HepG2 (cell line): ENCODE results near the gene C4orf46. TPM values are rescaled to one million over a fixed set of nuclear protein-coding genes. Genes with fewer than 3 reads are reported as not detected.
A peak's percentile ranks its signal among the peaks of the same experiment; 100 is the strongest.

Experiments
- CHD2 ChIP-seq: IDR thresholded peaks from 2 replicates; pipeline ENCODE4 v1.6.1; 2011; ENCODE audit warnings: low read depth, low read length, improper control_type of control experiment
- DR1 ChIP-seq: sonication (generic); formaldehyde crosslinking; IDR thresholded peaks from 2 replicates; pipeline ENCODE4 v1.8.0; 2021; ENCODE audit warnings: mild to moderate bottlenecking, missing genetic modification reagents, inconsistent platforms
- ELF1 ChIP-seq: sonication (generic); formaldehyde crosslinking; IDR thresholded peaks from 2 replicates; pipeline ENCODE4 v1.4.0; 2020; ENCODE audit warnings: missing genetic modification reagents
- GZF1 ChIP-seq: sonication (generic); formaldehyde crosslinking; IDR thresholded peaks from 2 replicates; pipeline ENCODE4 v1.5.1; 2020; ENCODE audit warnings: mild to moderate bottlenecking, missing genetic modification reagents
- HDAC2 ChIP-seq: sonication (generic); formaldehyde crosslinking; IDR thresholded peaks from 2 replicates; pipeline ENCODE4 v1.4.0; 2020; ENCODE audit warnings: missing genetic modification reagents
- HES4 ChIP-seq: sonication (generic); formaldehyde crosslinking; IDR thresholded peaks from 2 replicates; pipeline ENCODE4 v1.9.0; 2021; ENCODE audit warnings: mild to moderate bottlenecking, missing genetic modification reagents, borderline replicate concordance
- JUNB ChIP-seq: sonication (generic); formaldehyde crosslinking; IDR thresholded peaks from 2 replicates; pipeline ENCODE4 v1.8.0; 2022; ENCODE audit warnings: missing genetic modification reagents, mild to moderate bottlenecking, borderline replicate concordance
- MEIS1 ChIP-seq: sonication (generic); formaldehyde crosslinking; IDR thresholded peaks from 2 replicates; pipeline ENCODE4 v1.9.0; 2021; ENCODE audit warnings: mild to moderate bottlenecking, missing genetic modification reagents, moderate library complexity, borderline replicate concordance
- MIXL1 ChIP-seq: IDR thresholded peaks from 2 replicates; pipeline ENCODE4 v1.6.1; 2016
- MYC ChIP-seq: sonication (generic); formaldehyde crosslinking; IDR thresholded peaks from 2 replicates; pipeline ENCODE4 v1.9.0; 2021; ENCODE audit warnings: missing genetic modification reagents, borderline replicate concordance
- NPAS2 ChIP-seq: sonication (generic); formaldehyde crosslinking; IDR thresholded peaks from 2 replicates; pipeline ENCODE4 v1.8.0; 2022; ENCODE audit warnings: mild to moderate bottlenecking, missing genetic modification reagents, borderline replicate concordance
- NRL ChIP-seq: sonication (generic); formaldehyde crosslinking; IDR thresholded peaks from 2 replicates; pipeline ENCODE4 v1.5.0; 2020; ENCODE audit warnings: missing genetic modification reagents, mild to moderate bottlenecking, moderate library complexity, borderline replicate concordance
- PLSCR1 ChIP-seq: sonication (generic); formaldehyde crosslinking; IDR thresholded peaks from 2 replicates; pipeline ENCODE4 v1.5.0; 2020; ENCODE audit warnings: missing genetic modification reagents, mild to moderate bottlenecking, borderline replicate concordance
- SMAD3 ChIP-seq: sonication (generic); formaldehyde crosslinking; IDR thresholded peaks from 2 replicates; pipeline ENCODE4 v1.4.0; 2020; ENCODE audit warnings: missing genetic modification reagents
- SP2 ChIP-seq: sonication (generic); formaldehyde crosslinking; IDR thresholded peaks from 2 replicates; pipeline ENCODE4 v1.5.1; 2020; ENCODE audit warnings: mild to moderate bottlenecking, missing genetic modification reagents
- TEAD3 ChIP-seq: optimal IDR thresholded peaks from 2 replicates; pipeline ENCODE3; 2016; ENCODE audit warnings: borderline replicate concordance
- TFDP1 ChIP-seq: IDR thresholded peaks from 2 replicates; pipeline ENCODE4 v1.6.1; 2016; ENCODE audit warnings: missing compliant biosample characterization, missing genetic modification reagents, borderline replicate concordance
- THAP11 ChIP-seq: IDR thresholded peaks from 2 replicates; pipeline ENCODE4 v1.6.1; 2016; ENCODE audit warnings: missing biosample characterization, missing genetic modification reagents
- ZKSCAN8 ChIP-seq: IDR thresholded peaks from 2 replicates; pipeline ENCODE4 v1.6.1; 2016; ENCODE audit warnings: borderline replicate concordance, missing genetic modification reagents, missing compliant biosample characterization
- ZMYM2 ChIP-seq: sonication (generic); formaldehyde crosslinking; IDR thresholded peaks from 2 replicates; pipeline ENCODE4 v1.8.0; 2022; ENCODE audit warnings: mild to moderate bottlenecking, missing genetic modification reagents
- ZNF124 ChIP-seq: sonication (generic); formaldehyde crosslinking; IDR thresholded peaks from 2 replicates; pipeline ENCODE4 v1.4.0; 2020; ENCODE audit warnings: missing genetic modification reagents
- ZNF530 ChIP-seq: sonication (generic); formaldehyde crosslinking; IDR thresholded peaks from 2 replicates; pipeline ENCODE4 v1.5.0; 2020; ENCODE audit warnings: low read depth, mild to moderate bottlenecking, missing genetic modification reagents
- ZNF546 ChIP-seq: sonication (generic); formaldehyde crosslinking; conservative IDR thresholded peaks from 2 replicates; pipeline ENCODE4 v1.8.1; 2023; ENCODE audit warnings: mild to moderate bottlenecking, missing genetic modification reagents
- ZNF678 ChIP-seq: sonication (generic); formaldehyde crosslinking; IDR thresholded peaks from 2 replicates; pipeline ENCODE4 v1.4.0; 2020; ENCODE audit warnings: mild to moderate bottlenecking, missing genetic modification reagents
- ZNF775 ChIP-seq: sonication (generic); formaldehyde crosslinking; IDR thresholded peaks from 2 replicates; pipeline ENCODE4 v1.4.0; 2020; ENCODE audit warnings: missing genetic modification reagents, mild to moderate bottlenecking, moderate library complexity, borderline replicate concordance
- polyA plus RNA-seq, 8 experiments: library from polyadenylated mRNA; depleted of rRNA in 3 of 8; stranded (reverse) in 7 of 8; unstranded in 1 of 8; fragments of >200 nt; fragmentation: Illumina TruSeq in 4 of 8; extraction: Trizol in 4 of 8; gene quantifications; 2 replicates each; pipeline versions ENCODE4 v1.2.1 to v1.2.3, GENCODE V29; 2011 to 2016; ENCODE audit warnings: low read depth in 4 of 8, missing spikeins in 1 of 8, mixed read lengths in 1 of 8; ENCODE audit not compliant: insufficient read depth in 1 of 8
- total RNA-seq, 5 experiments: library from RNA; depleted of rRNA; stranded (reverse); fragments of >200 nt; fragmentation: Illumina TruSeq; extraction: Trizol; gene quantifications; 2 replicates each; pipeline ENCODE4 v1.2.3, GENCODE V29; 2016; ENCODE audit warnings: low read depth in 1 of 5
- TF ChIP-seq, protein P1 (sequence below): sonication (generic); IDR thresholded peaks from 2 replicates; pipeline ENCODE4 v1.6.1; 2016; ENCODE audit warnings: low read depth, borderline replicate concordance
- TF ChIP-seq, protein P2 (sequence below): sonication (generic); formaldehyde crosslinking; IDR thresholded peaks from 2 replicates; pipeline ENCODE4 v1.4.0; 2020; ENCODE audit warnings: missing genetic modification reagents
- TF ChIP-seq, protein P3 (sequence below): sonication (generic); formaldehyde crosslinking; IDR thresholded peaks from 2 replicates; pipeline ENCODE4 v1.8.1; 2023; ENCODE audit warnings: mild to moderate bottlenecking, missing genetic modification reagents, borderline replicate concordance

The C4orf46 gene
- total and polyA plus RNA-seq, 2 of the 13 experiments (the other 11 are each of a cell fraction or from before 2014, with no cell fraction given) = 8.5 to 10.4 TPM

- TF ChIP-seq ELF1 (no peak), MYC (CRISPR knock-in tag) (no peak), NPAS2 (CRISPR knock-in tag) (no peak), ZNF530 (CRISPR knock-in tag) (no peak), ZNF546 (CRISPR knock-in tag) (no peak), HES4 (0 out of 2 replicates have a peak, but pooled peaks have one; percentile 14), NRL (CRISPR knock-in tag) (0 out of 2 replicates have a peak, but pooled peaks have one; percentile 16), ZNF775 (CRISPR knock-in tag) (0 out of 2 replicates have a peak, but pooled peaks have one; percentile 56), GZF1 (CRISPR knock-in tag) (no peak), SP2 (CRISPR knock-in tag) (no peak), MIXL1 (CRISPR knock-in tag) (no peak), DR1 (no peak), CHD2 (peak; percentile 52; the same call in 1 of the 2 replicates), ZNF124 (CRISPR knock-in tag) (no peak), SMAD3 (CRISPR knock-in tag) (no peak), TFDP1 (CRISPR knock-in tag) (peak; percentile 41; the same call in 1 of the 2 replicates), ZNF678 (CRISPR knock-in tag) (no peak), PLSCR1 (CRISPR knock-in tag) (no peak), ZMYM2 (CRISPR knock-in tag) (no peak), TEAD3 (no peak), THAP11 (CRISPR knock-in tag) (no peak), HDAC2 (CRISPR knock-in tag) (0 out of 2 replicates have a peak, but pooled peaks have one; percentile 15), JUNB (CRISPR knock-in tag) (no peak), MEIS1 (CRISPR knock-in tag) (peak; percentile 59; the same call in 1 of the 2 replicates), ZKSCAN8 (CRISPR knock-in tag) (no peak)
- TF ChIP-seq, protein P1, sequence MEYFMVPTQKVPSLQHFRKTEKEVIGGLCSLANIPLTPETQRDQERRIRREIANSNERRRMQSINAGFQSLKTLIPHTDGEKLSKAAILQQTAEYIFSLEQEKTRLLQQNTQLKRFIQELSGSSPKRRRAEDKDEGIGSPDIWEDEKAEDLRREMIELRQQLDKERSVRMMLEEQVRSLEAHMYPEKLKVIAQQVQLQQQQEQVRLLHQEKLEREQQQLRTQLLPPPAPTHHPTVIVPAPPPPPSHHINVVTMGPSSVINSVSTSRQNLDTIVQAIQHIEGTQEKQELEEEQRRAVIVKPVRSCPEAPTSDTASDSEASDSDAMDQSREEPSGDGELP = peak; percentile 85
- TF ChIP-seq, protein P2, sequence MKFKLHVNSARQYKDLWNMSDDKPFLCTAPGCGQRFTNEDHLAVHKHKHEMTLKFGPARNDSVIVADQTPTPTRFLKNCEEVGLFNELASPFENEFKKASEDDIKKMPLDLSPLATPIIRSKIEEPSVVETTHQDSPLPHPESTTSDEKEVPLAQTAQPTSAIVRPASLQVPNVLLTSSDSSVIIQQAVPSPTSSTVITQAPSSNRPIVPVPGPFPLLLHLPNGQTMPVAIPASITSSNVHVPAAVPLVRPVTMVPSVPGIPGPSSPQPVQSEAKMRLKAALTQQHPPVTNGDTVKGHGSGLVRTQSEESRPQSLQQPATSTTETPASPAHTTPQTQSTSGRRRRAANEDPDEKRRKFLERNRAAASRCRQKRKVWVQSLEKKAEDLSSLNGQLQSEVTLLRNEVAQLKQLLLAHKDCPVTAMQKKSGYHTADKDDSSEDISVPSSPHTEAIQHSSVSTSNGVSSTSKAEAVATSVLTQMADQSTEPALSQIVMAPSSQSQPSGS (CRISPR knock-in tag) = no peak
- TF ChIP-seq, protein P3, sequence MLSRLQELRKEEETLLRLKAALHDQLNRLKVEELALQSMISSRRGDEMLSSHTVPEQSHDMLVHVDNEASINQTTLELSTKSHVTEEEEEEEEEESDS = no peak
Measured at GRCh38 chr4:158670975-158671664, 567 bp downstream of the C4orf46 start (continued).
